Stimulated activated CD4-positive, alpha-beta T cell treated with anti-CD3 and anti-CD28 coated beads, Interleukin-1b, Interleukin-23, amount 100 ng/mL, for 48 hours (primary cell): Measurements from ENCODE around the gene SEL1L3.

Source experiments
- DNase-seq: peaks from one replicate; pipeline ENCODE4 v3.0.0-alpha.2; 2020

The SEL1L3 gene

DNA sequence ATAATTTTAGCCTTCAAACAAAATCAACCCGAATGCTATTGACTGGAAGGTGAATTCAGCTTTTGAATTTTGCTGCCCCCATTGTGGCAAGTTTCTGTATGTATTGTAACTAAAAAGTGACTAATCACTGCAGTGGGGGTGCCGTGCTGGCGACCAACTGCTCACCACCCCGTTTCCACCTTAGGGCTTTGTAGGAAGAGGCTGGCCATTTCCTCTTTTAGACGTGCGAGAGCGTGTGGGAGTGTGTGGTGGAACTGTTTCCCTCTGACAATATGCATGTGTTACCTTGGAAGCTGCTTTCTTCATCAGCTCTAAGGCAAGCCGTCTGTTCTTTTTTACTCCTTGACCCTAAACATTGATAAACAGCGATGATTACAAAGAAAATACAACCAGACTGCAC is 78.8 kb downstream of the SEL1L3 start:
- DNase-seq, result no peak

DNA sequence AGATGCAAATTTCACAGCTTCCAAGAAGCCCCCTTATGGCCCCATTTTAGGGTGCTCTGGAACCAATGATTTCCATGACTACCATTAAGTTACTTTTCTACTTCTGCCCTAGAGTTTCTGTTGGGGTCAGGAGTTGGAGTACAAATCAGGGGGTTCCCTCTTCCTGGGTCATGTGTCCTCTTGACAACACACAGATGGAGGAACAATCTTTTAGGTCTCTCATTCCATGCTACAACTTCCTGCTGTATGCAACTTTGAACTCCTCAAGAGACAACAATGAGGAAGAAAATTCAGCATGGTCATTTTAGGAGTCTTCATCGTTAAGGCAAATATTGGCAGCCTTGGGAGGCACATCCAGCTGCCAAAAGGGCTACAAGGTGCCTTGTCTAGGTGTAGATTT is 79.7 kb downstream of the SEL1L3 start:
- no peak for DNase-seq

DNA sequence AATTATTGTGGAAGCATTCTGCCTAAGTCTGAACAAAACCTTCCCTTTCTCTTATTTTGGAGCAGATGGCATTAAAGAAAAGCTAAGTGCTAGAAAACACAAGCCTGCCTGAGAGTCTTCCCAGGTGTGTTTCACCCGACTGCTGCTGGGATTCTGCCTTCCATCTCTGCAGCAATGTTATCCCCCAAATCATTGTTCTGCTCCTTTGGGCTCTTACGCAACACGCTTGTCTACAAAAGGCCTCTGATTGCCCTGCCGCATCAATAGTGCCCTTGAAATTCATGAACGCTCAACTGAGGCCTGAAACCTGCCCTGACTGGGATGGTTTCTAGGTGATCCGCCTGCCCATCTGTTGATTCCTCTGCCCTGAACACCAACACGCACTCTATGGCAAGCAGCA is 80.3 kb downstream of the SEL1L3 start:
- no peak for DNase-seq

DNA sequence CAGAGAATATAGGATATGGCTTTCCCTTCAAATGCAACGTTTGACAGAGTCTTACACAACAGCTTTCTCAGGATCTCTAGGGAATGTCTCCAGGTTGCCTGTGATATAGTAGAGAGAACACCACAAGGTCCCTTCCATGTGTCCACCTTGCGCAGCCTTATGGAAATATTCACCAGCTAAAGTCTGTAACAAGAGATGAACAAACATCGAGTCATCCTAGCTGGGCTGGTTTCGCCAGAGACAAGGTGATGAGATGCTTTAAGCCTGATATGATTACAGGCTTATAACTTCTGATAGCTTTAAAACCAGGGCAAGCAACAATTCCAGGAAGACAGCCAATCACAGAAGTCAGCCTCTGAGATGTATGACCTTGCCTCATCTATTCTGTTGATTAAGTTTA is 83.8 kb downstream of the SEL1L3 start:
- DNase-seq, result no peak

DNA sequence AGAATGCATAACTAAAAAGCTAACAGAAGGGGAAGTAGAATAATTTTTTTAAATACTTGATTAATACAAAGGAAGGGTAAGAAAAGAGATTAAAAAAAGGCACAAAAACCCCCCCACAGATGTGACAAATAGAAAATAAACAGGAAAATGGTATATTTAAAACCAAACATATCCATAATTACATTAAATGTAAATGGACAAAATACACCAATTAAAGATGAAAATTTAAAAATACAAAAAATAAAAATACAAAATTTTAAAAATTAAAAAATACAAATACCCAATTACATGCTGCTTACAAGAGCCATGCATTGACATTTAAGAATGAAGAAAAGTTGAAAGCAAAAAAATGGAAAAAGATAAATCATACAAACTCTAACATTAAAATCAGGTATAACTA is 86.0 kb downstream of the SEL1L3 start:
- DNase-seq, result no peak

DNA sequence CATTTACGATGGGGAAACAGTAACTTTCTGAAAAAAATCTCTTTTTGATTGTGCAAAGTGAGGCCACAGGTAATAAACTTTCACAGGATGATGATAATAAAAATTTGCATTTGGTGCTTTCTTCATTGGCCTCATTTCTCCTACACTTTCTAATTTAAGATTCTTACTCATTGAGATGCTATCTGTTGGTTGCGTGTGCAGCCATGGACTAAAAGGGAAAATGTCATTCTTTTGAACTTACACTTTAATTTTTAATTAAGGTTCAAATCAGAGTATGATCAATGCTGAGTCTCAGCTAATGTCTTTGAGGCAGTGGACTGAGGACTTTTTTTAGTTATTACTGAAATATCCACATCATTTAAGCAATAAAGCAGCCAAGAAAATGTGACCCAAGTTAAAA is 87.6 kb downstream of the SEL1L3 start:
- no peak for DNase-seq

DNA sequence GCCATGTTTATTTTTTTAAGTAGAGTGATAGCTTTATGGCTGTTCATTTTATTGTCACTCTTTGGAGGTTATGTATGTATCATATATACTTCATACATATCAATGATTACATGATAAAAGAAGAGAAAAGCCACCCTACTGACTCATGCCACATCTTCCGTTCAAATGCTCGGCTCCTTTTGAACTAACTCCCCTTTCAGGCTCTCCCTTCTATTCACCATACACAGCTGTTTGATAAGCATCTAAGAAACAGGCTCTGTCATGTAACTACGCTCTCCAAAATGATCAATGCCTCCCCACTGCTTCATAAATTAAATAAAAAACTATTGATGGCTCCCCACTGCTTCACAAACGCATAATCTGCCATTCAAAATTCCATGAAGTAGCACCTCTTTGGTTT is 89.4 kb downstream of the SEL1L3 start:
- DNase-seq, result no peak

DNA sequence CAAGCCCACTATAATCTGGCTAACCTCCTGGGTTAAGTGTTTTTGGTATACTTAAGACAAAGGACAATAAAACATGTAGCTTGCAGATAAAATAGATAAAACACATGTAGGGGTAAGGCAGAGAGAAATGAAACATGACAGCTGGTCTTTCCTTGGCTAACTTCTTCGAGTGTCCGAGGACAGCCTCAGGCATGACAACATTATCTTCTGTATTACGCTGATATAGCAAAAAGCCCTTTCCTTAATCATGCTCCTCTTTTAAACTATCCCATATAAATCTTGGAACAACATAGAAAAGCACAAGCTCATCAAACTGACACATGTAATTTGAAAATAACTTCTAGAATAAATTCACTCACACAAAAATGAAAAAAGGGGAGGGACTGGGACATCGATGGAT is 91.1 kb downstream of the SEL1L3 start:
- DNase-seq, result no peak

DNA sequence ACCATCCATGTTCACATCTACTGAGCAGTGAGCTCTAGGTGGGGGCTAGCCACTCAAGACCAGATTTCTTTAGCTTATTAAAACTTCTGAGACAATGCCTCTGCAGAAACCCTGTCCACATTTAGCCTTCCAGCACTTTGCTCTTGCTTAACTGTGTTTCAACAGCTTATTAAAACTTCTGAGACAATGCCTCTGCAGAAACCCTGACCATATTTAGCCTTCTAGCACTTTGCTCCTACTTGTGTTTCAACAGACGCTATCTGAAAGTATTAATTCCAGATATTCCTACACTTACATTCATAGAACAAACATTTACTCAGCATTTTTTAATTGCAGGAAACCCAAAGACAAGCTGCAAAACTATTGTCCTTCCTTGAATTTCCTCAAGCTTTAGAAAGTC is 91.9 kb downstream of the SEL1L3 start:
- DNase-seq, result no peak

DNA sequence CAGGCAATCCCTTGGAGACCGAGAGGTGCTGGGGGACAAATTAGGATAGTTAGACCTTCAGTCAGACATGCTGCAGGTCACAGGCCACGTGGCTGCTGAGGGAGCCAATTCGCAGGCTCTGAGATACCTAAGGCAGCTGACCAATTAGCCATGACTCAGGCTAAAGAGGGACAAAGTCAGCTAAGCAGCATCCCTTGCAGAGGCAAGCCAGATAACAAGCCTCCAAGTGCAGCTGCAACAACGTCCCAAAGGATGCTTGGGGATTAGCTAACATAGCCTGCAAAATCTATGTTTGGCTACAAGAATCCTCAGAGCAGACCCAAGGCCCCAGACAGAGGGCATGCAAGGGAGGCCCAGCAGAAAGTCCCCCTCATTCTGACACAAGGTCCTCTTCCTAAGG is 93.5 kb downstream of the SEL1L3 start:
- no peak for DNase-seq

DNA sequence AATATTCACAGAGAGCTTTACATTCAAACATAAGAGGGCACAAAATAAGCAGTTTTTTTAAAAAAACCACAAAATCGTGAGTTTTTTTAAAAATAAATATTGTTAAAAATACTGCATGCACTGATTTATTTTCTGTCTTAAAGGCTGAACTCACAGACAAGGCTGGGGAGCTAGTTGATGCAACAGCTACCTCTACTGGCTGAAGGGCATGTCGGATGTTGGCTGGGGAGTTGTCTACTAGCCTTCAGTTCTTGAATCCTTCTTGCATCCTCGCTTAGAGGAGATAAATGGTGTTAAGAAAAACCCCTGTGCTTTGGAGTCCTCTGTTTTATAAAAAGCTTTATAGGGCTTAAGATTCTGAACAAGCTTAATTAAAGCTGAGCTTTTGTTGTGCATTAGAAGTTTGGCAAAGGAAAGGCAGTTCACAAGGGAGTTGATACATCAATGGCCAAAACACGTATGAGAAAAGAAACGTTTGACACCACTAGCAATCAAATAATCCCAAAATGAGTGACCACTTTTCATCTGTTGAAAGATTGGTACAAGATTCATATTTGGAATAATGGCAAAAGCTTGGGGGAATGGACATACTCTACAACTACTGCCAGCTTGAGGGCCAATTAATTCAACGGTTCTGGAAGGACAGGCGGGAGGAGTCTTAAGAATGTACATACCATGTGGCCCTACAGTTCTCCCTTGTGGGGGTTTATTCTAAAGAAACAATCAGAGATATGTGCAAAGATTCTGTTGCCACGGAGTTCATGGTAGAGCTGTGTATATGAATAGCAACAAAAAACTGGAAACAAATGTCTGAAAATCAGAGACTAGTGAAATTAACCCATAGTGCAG is 94.7 kb downstream of the SEL1L3 start:
- no peak for DNase-seq

DNA sequence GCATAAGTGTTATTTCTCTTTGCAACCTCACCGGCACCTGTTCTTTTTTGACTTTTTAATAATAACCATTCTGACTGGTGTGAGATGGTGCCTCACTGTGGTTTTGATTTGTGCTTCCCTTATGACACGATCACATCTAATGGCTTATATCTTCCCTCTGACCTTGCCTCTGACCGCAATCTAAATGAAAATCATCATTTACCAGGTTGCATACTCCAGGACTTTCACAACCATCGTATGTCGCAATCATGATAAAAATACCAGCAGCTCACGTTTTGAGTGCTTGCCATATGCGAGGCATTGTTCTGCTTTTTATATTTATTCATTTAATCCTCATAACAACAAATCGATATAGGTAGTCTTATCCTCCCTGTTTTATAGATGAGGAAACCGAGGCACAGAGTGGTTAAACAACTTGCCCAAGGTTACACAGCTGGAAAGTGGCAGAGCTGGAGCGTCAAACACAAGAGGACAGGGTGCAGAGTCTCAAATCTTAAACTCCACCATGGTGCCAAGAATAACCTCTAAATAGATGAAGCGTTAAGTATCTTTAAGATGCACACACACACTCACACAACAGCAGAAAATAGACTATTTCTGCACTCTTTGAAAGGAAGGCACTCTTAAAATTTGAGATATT is 102.2 kb downstream of the SEL1L3 start:
- DNase-seq, result no peak

DNA sequence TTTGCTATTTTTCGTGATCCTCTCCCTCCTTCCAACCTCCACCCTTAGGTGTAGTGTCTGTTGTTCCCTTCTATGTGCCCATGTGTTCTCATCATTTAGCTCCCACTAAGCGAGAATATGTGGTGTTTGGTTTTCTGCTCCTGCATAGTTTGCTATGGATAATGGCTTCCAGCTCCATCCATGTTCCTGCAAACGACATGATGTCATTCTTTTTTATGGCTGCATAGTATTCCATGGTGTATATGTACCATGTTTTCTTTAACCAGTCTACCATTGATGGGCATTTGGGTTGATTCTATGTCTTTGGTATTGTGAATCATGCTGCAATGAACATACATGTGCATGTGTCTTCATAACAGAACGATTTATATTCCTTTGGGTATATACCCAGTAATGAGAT is 102.7 kb downstream of the SEL1L3 start:
- DNase-seq, result no peak

DNA sequence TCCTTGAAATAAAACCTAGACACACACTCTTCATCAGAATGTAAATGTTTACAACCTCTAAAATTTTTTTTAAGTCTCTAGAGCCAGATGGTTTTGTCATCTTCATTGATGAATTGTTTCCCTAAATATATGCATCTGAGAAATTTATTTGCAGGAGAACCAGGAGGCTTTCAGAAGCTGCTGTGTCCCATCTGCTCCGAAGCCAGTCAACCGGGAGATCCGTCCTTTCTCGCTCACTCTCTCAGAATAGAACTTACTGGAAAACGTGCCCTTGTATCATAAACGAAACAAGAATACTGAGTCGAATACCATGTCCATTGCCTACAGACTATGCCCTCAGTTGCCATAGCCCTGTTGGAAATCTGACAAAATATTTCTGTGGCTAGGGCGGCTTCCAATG is 103.7 kb downstream of the SEL1L3 start:
- DNase-seq, result no peak

DNA sequence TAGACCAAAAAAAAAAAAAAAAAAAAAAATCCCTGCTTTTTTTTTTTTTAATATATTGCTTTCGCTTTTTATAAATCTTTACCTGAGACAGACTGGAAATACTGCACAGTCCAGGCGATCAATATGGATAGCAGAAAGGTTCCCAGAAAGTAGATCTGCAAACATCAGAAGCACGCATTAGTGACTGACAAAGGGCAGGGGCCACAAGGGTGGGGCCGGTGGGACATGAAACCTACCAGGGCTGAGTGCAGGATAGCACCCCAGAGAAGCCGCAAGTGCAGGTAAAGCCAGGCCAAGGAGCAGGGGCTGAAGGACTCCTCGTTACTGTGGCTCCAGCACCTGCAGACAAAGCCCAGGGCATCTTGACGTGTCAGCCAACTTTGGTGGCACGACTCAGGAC is 105.3 kb downstream of the SEL1L3 start:
- DNase-seq, result no peak

DNA sequence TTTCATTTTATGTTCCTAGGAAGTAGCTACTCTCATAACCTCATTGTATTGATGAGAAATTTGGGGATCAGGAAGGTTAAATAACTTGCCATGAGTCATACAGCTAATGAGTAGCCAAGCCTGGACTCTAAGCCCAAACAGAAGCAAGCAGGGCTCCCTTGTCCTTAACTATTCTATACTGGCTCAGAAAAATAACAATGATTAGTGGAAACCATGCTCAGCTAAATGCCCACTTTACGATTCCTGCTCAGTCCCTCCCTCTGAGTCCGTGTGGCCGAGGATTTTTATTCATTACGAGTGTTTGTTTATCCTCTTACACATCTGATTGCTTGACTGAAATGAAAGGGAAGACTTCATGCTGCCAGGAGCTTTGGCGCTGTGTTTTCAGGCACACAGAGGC is 106.3 kb downstream of the SEL1L3 start:
- no peak for DNase-seq

DNA sequence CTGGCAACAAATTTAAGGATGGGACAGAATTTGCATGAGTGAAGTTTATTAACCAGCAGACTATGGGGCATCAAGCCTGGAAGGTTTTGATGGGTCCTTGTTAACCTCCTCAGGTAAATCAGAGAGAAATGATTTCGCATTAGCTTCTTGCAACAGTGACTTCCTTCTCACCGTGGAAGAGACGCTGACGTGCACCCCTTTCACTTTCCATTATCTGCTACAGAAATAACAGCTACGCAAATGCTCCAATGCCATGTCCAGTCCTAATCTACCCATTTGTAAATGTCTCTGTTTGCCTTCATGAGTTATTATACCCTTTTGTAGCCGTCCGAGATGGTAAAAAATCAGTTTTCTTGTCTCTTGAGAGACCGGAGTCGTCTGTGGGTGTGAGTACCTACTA is 106.9 kb downstream of the SEL1L3 start:
- DNase-seq, result no peak

DNA sequence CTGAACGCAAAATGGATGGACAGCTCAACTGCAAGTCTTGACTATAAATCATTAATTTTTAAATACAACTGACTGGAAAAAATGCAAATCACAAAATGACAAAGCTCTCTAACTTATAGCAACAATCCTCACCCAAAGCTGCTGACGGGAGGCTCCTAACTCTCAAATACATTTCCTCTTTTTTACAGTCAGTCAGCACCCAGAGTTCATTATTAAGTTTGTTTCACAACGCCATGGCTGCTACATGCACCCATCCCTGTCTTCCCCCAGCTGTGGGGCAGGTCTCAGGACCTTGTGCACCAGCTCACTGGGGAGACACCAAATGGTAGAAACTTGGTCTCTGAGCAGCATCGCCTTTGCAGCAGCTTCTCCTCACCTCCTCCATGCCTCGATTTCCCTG is 109.5 kb downstream of the SEL1L3 start:
- no peak for DNase-seq

DNA sequence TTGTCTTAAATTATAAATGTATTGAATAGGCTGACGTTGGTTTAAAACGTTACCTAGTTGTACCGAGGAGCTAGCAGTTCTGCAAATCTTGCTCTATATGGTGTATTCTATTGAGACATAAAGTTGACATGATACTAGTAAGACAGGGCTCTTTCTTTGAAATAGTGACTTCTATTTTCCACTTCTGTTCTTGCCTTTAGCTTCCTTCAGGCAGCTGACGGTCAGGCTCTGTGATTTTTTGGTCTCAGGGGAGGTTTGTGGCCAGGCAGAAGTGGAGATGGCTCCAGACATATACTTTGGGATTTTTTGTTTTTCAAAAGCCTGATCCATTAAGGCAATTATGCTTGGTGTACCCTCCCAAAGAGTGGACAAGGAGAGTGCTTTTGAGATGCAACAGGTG is 111.9 kb downstream of the SEL1L3 start:
- no peak for DNase-seq

DNA sequence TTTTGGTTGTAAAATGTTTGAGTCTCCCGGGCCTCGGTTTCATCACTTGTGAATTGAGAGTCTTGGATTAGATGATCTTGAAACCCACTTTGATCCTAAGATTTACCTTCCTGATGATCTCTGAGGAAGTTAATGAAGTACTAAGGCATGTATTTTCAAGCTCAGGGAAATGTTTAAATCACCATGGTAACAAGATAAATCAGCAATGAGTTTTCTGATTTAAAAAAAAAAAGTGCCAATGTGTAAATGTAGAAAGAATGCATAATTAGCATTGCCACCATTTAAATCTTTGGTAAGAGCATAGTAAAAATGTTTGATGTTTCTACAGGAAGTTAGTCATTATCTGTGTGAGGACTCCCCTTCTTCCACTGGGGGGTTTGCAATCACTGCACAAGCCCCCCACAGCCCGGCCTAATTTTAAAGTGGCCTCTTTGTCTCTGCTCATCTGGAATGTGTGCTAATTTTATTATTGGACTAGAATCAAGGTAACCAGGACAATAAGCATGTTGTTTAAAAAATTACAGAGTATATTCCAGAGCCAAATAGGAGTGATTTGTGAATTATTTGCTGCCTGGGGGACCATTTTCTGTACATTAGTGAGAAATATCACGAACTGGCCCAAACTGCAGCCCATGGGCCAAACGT is 113.5 kb downstream of the SEL1L3 start:
- no peak for DNase-seq

DNA sequence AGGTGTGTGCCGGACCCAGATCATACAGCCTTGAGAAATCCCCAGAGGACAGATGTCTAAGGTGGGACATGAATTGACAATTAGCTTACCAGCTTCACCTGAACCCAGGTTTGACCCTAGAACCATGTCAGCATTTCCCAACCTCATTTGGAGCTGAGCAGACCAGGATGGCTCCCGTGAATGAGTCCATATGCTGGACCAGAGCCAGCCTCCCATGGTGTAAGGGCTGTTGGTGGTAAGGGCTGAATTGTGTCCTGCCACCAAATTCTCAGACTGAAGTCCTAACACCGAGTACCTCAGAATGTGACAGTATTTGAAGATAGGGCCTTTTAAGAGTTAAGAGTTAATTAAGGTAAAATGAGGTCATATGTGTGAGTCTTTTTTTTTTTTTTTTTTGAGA is 118.8 kb downstream of the SEL1L3 start:
- no peak for DNase-seq

DNA sequence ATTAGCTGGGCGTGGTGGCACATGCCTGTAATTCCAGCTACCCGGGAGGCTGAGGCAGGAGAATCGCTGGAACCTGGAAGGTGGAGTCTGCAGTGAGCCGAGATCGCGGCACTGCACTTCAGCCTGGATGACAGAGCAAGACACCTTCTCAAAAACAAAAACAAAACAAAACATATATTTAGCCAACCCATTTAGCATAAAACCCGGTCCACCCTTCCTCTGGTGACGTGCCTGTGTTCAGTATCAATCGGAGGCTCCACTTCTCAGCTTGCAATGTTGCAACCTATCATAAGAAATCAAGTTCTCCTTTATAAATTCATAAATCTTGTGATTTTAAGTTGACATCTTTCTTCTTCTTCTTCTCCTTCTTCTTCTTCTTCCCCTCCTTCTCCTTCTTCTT is 133.2 kb downstream of the SEL1L3 start:
- no peak for DNase-seq

DNA sequence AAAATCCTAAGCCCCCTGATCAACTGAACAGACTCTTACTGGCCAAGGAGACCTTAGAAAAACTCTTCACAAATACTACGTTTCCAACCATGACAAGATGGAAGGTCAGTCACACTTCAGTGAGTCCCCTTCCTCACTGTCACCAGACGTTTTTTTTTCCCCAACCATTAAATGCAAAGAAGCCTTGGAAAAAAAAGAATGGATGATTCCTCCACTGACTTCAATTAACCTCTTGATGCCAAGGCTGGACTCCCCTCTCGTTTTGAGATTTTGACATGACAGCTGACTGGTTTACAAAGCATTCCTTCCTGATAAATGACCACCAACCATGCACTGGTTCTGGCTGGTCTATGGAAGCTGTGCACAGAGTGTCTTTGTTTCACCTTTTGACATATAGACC is 133.9 kb downstream of the SEL1L3 start:
- no peak for DNase-seq

DNA sequence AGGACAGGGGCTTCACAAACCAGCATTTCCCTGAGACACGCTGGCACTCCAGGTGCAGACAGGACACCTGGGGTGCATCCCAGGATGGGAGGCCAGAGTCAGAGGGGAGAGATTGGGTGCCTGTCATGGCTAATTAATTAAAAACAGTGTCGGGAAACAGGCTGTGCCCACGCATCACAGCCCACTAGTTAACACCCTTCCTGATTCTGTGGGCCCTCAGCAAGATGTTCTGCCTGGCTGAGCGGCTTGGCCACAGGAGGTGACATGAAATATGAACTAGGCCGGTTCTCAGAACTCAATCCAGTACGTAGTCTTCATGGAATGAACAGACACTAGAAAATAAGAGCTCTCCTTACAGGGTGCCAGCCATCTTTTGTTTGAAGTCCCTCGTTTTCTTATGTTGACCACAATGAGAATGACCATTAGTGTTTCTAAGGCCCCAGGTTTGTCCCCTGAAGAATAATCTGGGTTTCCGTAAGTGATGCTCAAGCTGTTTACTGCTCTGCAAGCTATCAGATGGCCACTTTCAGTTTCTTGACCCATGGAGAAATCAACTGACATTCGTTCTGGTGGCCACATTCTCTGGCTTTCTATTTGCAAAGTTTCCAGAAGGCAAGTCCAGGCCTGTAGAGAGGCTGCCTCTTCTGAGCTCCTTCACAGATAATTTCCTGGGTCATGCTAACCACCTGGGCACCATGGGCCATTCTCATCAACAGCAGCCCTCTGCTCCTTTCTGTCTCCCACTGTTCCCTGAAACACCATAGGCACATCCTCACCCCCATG is 134.9 kb downstream of the SEL1L3 start:
- no peak for DNase-seq
